ENCODE measurements around the gene SLC17A2. TPM values are rescaled to one million over a fixed set of nuclear protein-coding genes. Genes with fewer than 3 reads are reported as not detected.

The SLC17A2 gene
- total RNA-seq, 1 donor from 2014 or later, result not detected

GRCh38 chr6:25959890-25960536 lies 29.5 kb upstream of the SLC17A2 start:
- Mint-ChIP-seq H3K27ac (ENCODE audit: unreplicated experiment) (no peak overlapping the region), H3K4me3 (ENCODE audit: unreplicated experiment) (no peak overlapping the region), H3K4me1 (ENCODE audit: unreplicated experiment) (peaks cover 26% of the 10 kb centered on the region), H3K27me3 (ENCODE audit: unreplicated experiment) (no peaks in the 10 kb centered on the region), H3K36me3 (ENCODE audit: unreplicated experiment) (peaks cover 4% of the 10 kb centered on the region), H3K9me3 (ENCODE audit: unreplicated experiment) (peaks cover 6% of the 10 kb centered on the region)
- DNase-seq (ENCODE audit: extremely low spot score, unreplicated experiment), result no peak
- no peak for TF ChIP-seq CTCF (IDR thresholded peaks at IDR 0.05)

GRCh38 chr6:25958700-25959162 lies 28.2 kb upstream of the SLC17A2 start:
- no peak for TF ChIP-seq CTCF (IDR thresholded peaks at IDR 0.05)
- peaks cover 19% of the 10 kb centered on the region for H3K4me1 Mint-ChIP-seq (ENCODE audit: unreplicated experiment)

DNA sequence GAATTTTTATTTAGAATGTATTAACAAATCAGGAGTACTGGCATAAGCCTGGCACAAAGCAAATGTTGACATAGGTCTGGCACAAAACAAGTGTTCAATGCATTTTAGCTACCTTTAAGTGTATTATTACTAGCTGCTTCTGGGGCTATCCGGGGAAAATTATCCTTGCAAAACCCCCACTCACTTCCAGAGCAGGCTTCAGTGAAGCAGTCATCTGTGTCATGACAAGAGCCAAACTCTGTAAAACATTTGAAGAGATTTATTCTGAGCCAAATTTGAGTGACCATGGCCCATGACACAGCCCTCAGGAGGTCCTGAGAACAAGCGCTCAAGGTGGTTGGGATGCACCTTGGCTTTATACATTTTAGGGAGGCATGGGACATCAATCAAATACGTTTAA lies 25.7 kb upstream of the SLC17A2 start:
- Mint-ChIP-seq H3K4me3 (ENCODE audit: unreplicated experiment) (no peak overlapping the region), H3K9me3 (ENCODE audit: unreplicated experiment) (peaks cover 6% of the 10 kb centered on the region), H3K36me3 (ENCODE audit: unreplicated experiment) (no peaks in the 10 kb centered on the region), H3K27ac (ENCODE audit: unreplicated experiment) (no peak overlapping the region), H3K4me1 (ENCODE audit: unreplicated experiment) (no peaks in the 10 kb centered on the region), H3K27me3 (ENCODE audit: unreplicated experiment) (no peaks in the 10 kb centered on the region)
- no peak for TF ChIP-seq CTCF (IDR thresholded peaks at IDR 0.05)
- DNase-seq (ENCODE audit: extremely low spot score, unreplicated experiment), result no peak

More at GRCh38 chr6:25958700-25959162, 28.2 kb upstream of the SLC17A2 start:
- Mint-ChIP-seq H3K9me3 (ENCODE audit: unreplicated experiment) (peaks cover 6% of the 10 kb centered on the region), H3K36me3 (ENCODE audit: unreplicated experiment) (no peaks in the 10 kb centered on the region), H3K27me3 (ENCODE audit: unreplicated experiment) (no peaks in the 10 kb centered on the region), H3K4me3 (ENCODE audit: unreplicated experiment) (no peak overlapping the region), H3K27ac (ENCODE audit: unreplicated experiment) (no peak overlapping the region)
- DNase-seq (ENCODE audit: extremely low spot score, unreplicated experiment), result no peak

GRCh38 chr6:25954756-25955155 lies 24.3 kb upstream of the SLC17A2 start:
- H3K9me3 Mint-ChIP-seq (ENCODE audit: unreplicated experiment), result peaks cover 6% of the 10 kb centered on the region
- no peak overlapping the region for H3K27ac Mint-ChIP-seq (ENCODE audit: unreplicated experiment)

More at GRCh38 chr6:25954756-25955155, 24.3 kb upstream of the SLC17A2 start:
- no peaks in the 10 kb centered on the region for H3K4me1 Mint-ChIP-seq (ENCODE audit: unreplicated experiment)
- no peak for TF ChIP-seq CTCF (IDR thresholded peaks at IDR 0.05)
- peaks cover 5% of the 10 kb centered on the region for H3K27me3 Mint-ChIP-seq (ENCODE audit: unreplicated experiment)
- no peaks in the 10 kb centered on the region for H3K36me3 Mint-ChIP-seq (ENCODE audit: unreplicated experiment)
- H3K4me3 Mint-ChIP-seq (ENCODE audit: unreplicated experiment), result no peak overlapping the region
- DNase-seq (ENCODE audit: extremely low spot score, unreplicated experiment), result no peak

Data from osteocyte (in vitro differentiated cells).